Kidney epithelial cell (primary cell): Measurements from ENCODE around the gene MICAL1. TPM values are rescaled to one million over a fixed set of nuclear protein-coding genes. Genes with fewer than 3 reads are reported as not detected.

Source experiments
- DNase-seq: peaks from one replicate; pipeline ENCODE4 v3.0.0-alpha.2; 2010; ENCODE audit warnings: low read depth
- H3K27me3 ChIP-seq: 2 replicates; pipeline ENCODE4 v1.6.0; 2011; ENCODE audit warnings: low read length; ENCODE audit not compliant: control insufficient read depth, insufficient read depth
- H3K36me3 ChIP-seq: 2 replicates; pipeline ENCODE4 v1.5.1; 2011; ENCODE audit warnings: low read length; ENCODE audit not compliant: control insufficient read depth, insufficient read depth
- H3K4me3 ChIP-seq: 2 replicates; pipeline ENCODE4 v1.5.1; 2011; ENCODE audit warnings: low read depth, mild to moderate bottlenecking, control low read depth, low read length
- CTCF ChIP-seq: IDR thresholded peaks from 2 replicates; pipeline ENCODE4 v1.5.1; 2011; ENCODE audit warnings: mild to moderate bottlenecking, moderate library complexity, low read length, control low read depth, inconsistent platforms; ENCODE audit not compliant: insufficient read depth, poor library complexity, severe bottlenecking
- total RNA-seq: library from RNA; depleted of rRNA; stranded (reverse); fragments of >200 nt; gene quantifications from 2 replicates; pipeline ENCODE4 v1.2.3, GENCODE V29; 2015

MICAL1 gene
- total RNA-seq, 1 donor from 2014 or later, result 52.3 TPM

- Histone ChIP-seq H3K4me3 (no peak overlapping the region), H3K27me3 (no peaks in the 10 kb centered on the region), H3K36me3 (peaks cover 6% of the 10 kb centered on the region)
- no peak for TF ChIP-seq CTCF
- DNase-seq, result no peak
Observed at GRCh38 chr6:109449064-109449794, 6.3 kb downstream of the MICAL1 start.

GRCh38 chr6:109448615-109449014 is 7.0 kb downstream of the MICAL1 start:
- TF ChIP-seq CTCF, result no peak
- Histone ChIP-seq H3K4me3 (no peak overlapping the region), H3K27me3 (no peaks in the 10 kb centered on the region), H3K36me3 (peaks cover 5% of the 10 kb centered on the region)
- no peak for DNase-seq

- no peaks in the 10 kb centered on the region for H3K27me3 ChIP-seq
- DNase-seq, result no peak
- H3K36me3 ChIP-seq, result peaks cover 5% of the 10 kb centered on the region
- TF ChIP-seq CTCF, result no peak
- H3K4me3 ChIP-seq, result no peak overlapping the region
Observed at GRCh38 chr6:109447878-109448555, 7.6 kb downstream of the MICAL1 start.

- no peak for TF ChIP-seq CTCF
- H3K36me3 ChIP-seq, result peaks cover 2% of the 10 kb centered on the region
Observed at GRCh38 chr6:109447087-109447486, 8.5 kb downstream of the MICAL1 start.

GRCh38 chr6:109446541-109446940 is 9.0 kb downstream of the MICAL1 start:
- no peak for TF ChIP-seq CTCF
- H3K36me3 ChIP-seq, result peaks cover 2% of the 10 kb centered on the region
- no peaks in the 10 kb centered on the region for H3K27me3 ChIP-seq
- DNase-seq, result no peak
- H3K4me3 ChIP-seq, result no peak overlapping the region

More at GRCh38 chr6:109447087-109447486, 8.5 kb downstream of the MICAL1 start:
- Histone ChIP-seq H3K27me3 (no peaks in the 10 kb centered on the region), H3K4me3 (no peak overlapping the region)
- DNase-seq, result no peak
